ENCODE data around the gene TMA7B.

The TMA7B gene

GRCh38 chr22:39925909-39926679, 34.1 kb upstream of the TMA7B start:
- DNase-seq (no peak), ATAC-seq (replicated peaks) (peak in 1 of 2 donors; percentile 39)
- peaks cover 22 to 28% of the 10 kb centered on the region in 2 donors for H3K4me1 Mint-ChIP-seq
- H3K4me3 Mint-ChIP-seq, result peak overlapping the region in 1 of 2 donors; percentile 7
- no peaks in the 10 kb centered on the region for H3K27me3 Mint-ChIP-seq
- H3K9me3 Mint-ChIP-seq, result no peaks in the 10 kb centered on the region
- H3K27ac Mint-ChIP-seq, result no peak overlapping the region
- no peaks in the 10 kb centered on the region for H3K36me3 Mint-ChIP-seq

GRCh38 chr22:39926753-39927152, 33.4 kb upstream of the TMA7B start:
- DNase-seq (no peak), ATAC-seq (replicated peaks) (no peak)
- no peak overlapping the region for H3K4me3 Mint-ChIP-seq
- H3K9me3 Mint-ChIP-seq, result no peaks in the 10 kb centered on the region
- no peak overlapping the region for H3K27ac Mint-ChIP-seq
- no peaks in the 10 kb centered on the region for H3K27me3 Mint-ChIP-seq
- peaks cover 22 to 28% of the 10 kb centered on the region in 2 donors for H3K4me1 Mint-ChIP-seq
- H3K36me3 Mint-ChIP-seq, result no peaks in the 10 kb centered on the region

GRCh38 chr22:39927544-39927943, 32.7 kb upstream of the TMA7B start:
- Mint-ChIP-seq H3K4me3 (no peak overlapping the region), H3K4me1 (peaks cover 20 to 22% of the 10 kb centered on the region in 2 donors), H3K9me3 (no peaks in the 10 kb centered on the region), H3K27me3 (no peaks in the 10 kb centered on the region), H3K36me3 (no peaks in the 10 kb centered on the region), H3K27ac (no peak overlapping the region)
- ATAC-seq (replicated peaks), result no peak
- DNase-seq, result no peak

- no peaks in the 10 kb centered on the region for H3K9me3 Mint-ChIP-seq
- no peaks in the 10 kb centered on the region for H3K36me3 Mint-ChIP-seq
- no peak overlapping the region for H3K27ac Mint-ChIP-seq
- DNase-seq, result no peak
- H3K4me1 Mint-ChIP-seq, result peaks cover 29 to 35% of the 10 kb centered on the region in 2 donors
- H3K4me3 Mint-ChIP-seq, result no peak overlapping the region
- no peaks in the 10 kb centered on the region for H3K27me3 Mint-ChIP-seq
- ATAC-seq (replicated peaks), result no peak
Observed at GRCh38 chr22:39928536-39929520, 31.4 kb upstream of the TMA7B start.

- H3K4me1 Mint-ChIP-seq, result peaks cover 32 to 39% of the 10 kb centered on the region in 2 donors
- H3K27ac Mint-ChIP-seq, result no peak overlapping the region
- H3K27me3 Mint-ChIP-seq, result no peaks in the 10 kb centered on the region
- no peak for ATAC-seq (replicated peaks)
- no peak for DNase-seq
- no peaks in the 10 kb centered on the region for H3K36me3 Mint-ChIP-seq
- no peaks in the 10 kb centered on the region for H3K9me3 Mint-ChIP-seq
- no peak overlapping the region for H3K4me3 Mint-ChIP-seq
Observed at GRCh38 chr22:39931251-39931650, 28.9 kb upstream of the TMA7B start.

GRCh38 chr22:39932166-39932565, 28.0 kb upstream of the TMA7B start:
- Mint-ChIP-seq H3K4me3 (no peak overlapping the region), H3K4me1 (peaks cover 41 to 44% of the 10 kb centered on the region in 2 donors), H3K9me3 (no peaks in the 10 kb centered on the region), H3K27ac (no peak overlapping the region), H3K36me3 (no peaks in the 10 kb centered on the region), H3K27me3 (no peaks in the 10 kb centered on the region)
- ATAC-seq (replicated peaks), result no peak
- DNase-seq, result no peak

- H3K4me3 Mint-ChIP-seq, result peak overlapping the region; percentile 37 to 68
- H3K4me1 Mint-ChIP-seq, result peaks cover 40 to 53% of the 10 kb centered on the region in 2 donors
- DNase-seq, result no peak
- no peaks in the 10 kb centered on the region for H3K27me3 Mint-ChIP-seq
- peak overlapping the region; percentile 26 for H3K27ac Mint-ChIP-seq
- peak; percentile 33 to 35 for ATAC-seq (replicated peaks)
- H3K9me3 Mint-ChIP-seq, result no peaks in the 10 kb centered on the region
- H3K36me3 Mint-ChIP-seq, result no peaks in the 10 kb centered on the region
Observed at GRCh38 chr22:39932918-39933649, 27.1 kb upstream of the TMA7B start.

- no peak for DNase-seq
- Mint-ChIP-seq H3K9me3 (no peaks in the 10 kb centered on the region), H3K27me3 (no peaks in the 10 kb centered on the region), H3K4me1 (peaks cover 37 to 59% of the 10 kb centered on the region in 2 donors), H3K36me3 (no peaks in the 10 kb centered on the region), H3K4me3 (peak overlapping the region; percentile 37 to 68), H3K27ac (peak overlapping the region; percentile 26)
- peak; percentile 69 to 74 for ATAC-seq (replicated peaks)
Observed at GRCh38 chr22:39933741-39934140, 26.5 kb upstream of the TMA7B start.

GRCh38 chr22:39935116-39935515, 25.1 kb upstream of the TMA7B start:
- Mint-ChIP-seq H3K9me3 (no peaks in the 10 kb centered on the region), H3K27ac (no peak overlapping the region), H3K4me1 (peaks cover 37 to 69% of the 10 kb centered on the region in 2 donors), H3K4me3 (no peak overlapping the region), H3K27me3 (no peaks in the 10 kb centered on the region), H3K36me3 (no peaks in the 10 kb centered on the region)
- ATAC-seq (replicated peaks), result no peak
- DNase-seq, result no peak

- H3K4me3 Mint-ChIP-seq, result peak overlapping the region; percentile 11 to 51
- H3K27me3 Mint-ChIP-seq, result no peaks in the 10 kb centered on the region
- H3K27ac Mint-ChIP-seq, result peak overlapping the region; percentile 38
- ATAC-seq (replicated peaks), result no peak
- no peaks in the 10 kb centered on the region for H3K9me3 Mint-ChIP-seq
- peaks cover 39 to 74% of the 10 kb centered on the region in 2 donors for H3K4me1 Mint-ChIP-seq
- DNase-seq, result no peak
- H3K36me3 Mint-ChIP-seq, result no peaks in the 10 kb centered on the region
Observed at GRCh38 chr22:39935612-39936011, 24.6 kb upstream of the TMA7B start.

GRCh38 chr22:39936523-39937145, 23.6 kb upstream of the TMA7B start:
- Mint-ChIP-seq H3K9me3 (no peaks in the 10 kb centered on the region), H3K36me3 (no peaks in the 10 kb centered on the region), H3K4me3 (peak overlapping the region; percentile 30 to 59), H3K27ac (peak overlapping the region; percentile 53), H3K27me3 (no peaks in the 10 kb centered on the region), H3K4me1 (peaks cover 39 to 84% of the 10 kb centered on the region in 2 donors)
- ATAC-seq (replicated peaks) (peak; percentile 54 to 55), DNase-seq (no peak)

GRCh38 chr22:39937906-39938305, 22.3 kb upstream of the TMA7B start:
- no peak for ATAC-seq (replicated peaks)
- peaks cover 38 to 85% of the 10 kb centered on the region in 2 donors for H3K4me1 Mint-ChIP-seq
- no peaks in the 10 kb centered on the region for H3K27me3 Mint-ChIP-seq
- H3K9me3 Mint-ChIP-seq, result no peaks in the 10 kb centered on the region
- no peaks in the 10 kb centered on the region for H3K36me3 Mint-ChIP-seq
- DNase-seq, result no peak
- H3K4me3 Mint-ChIP-seq, result no peak overlapping the region
- no peak overlapping the region for H3K27ac Mint-ChIP-seq

GRCh38 chr22:39938509-39939111, 21.6 kb upstream of the TMA7B start:
- peaks cover 37 to 84% of the 10 kb centered on the region in 2 donors for H3K4me1 Mint-ChIP-seq
- no peak overlapping the region for H3K4me3 Mint-ChIP-seq
- no peaks in the 10 kb centered on the region for H3K9me3 Mint-ChIP-seq
- no peak for ATAC-seq (replicated peaks)
- no peaks in the 10 kb centered on the region for H3K27me3 Mint-ChIP-seq
- no peaks in the 10 kb centered on the region for H3K36me3 Mint-ChIP-seq
- no peak for DNase-seq
- no peak overlapping the region for H3K27ac Mint-ChIP-seq
